ENCODE data around the gene QRICH2. TPM values are rescaled to one million over a fixed set of nuclear protein-coding genes. Genes with fewer than 3 reads are reported as not detected.

QRICH2 gene
- total RNA-seq, 1 donor from 2014 or later = 3.8 TPM

DNA sequence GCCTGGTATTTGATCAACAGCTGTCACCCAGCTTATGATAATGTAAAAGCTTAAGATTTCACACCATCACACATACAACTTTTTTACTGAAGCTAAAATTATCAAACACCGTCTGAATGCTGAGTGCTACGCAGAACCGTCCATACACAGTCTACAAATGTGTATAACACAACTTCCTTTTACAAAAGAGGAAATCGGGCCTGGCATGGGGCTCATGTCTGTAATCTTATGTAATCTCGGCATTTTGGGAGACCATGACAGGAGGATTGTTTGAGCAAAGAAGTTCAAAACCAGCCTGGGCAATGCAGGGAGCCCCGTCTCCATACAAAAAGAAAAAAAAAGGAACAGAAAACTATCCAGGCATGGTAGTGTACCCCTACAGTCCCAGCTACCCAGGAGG is 19.6 kb upstream of the QRICH2 start:
- H3K9ac ChIP-seq (ENCODE audit: low read length) = no peak overlapping the region
- no peaks in the 10 kb centered on the region for H3K27me3 ChIP-seq (ENCODE audit: insufficient read depth, low read length)
- Mint-ChIP-seq H3K27ac (ENCODE audit: unreplicated experiment) (no peak overlapping the region), H3K36me3 (ENCODE audit: low read depth, unreplicated experiment) (peaks cover 8% of the 10 kb centered on the region), H3K4me3 (ENCODE audit: unreplicated experiment) (no peak overlapping the region), H3K9me3 (ENCODE audit: unreplicated experiment) (no peaks in the 10 kb centered on the region), H3K4me1 (ENCODE audit: low read depth, unreplicated experiment) (no peaks in the 10 kb centered on the region), H3K27me3 (ENCODE audit: low read depth, unreplicated experiment) (no peaks in the 10 kb centered on the region)
- DNase-seq (ENCODE audit: low read depth) (no peak), FAIRE-seq (no peak)
- peaks cover 11% of the 10 kb centered on the region for H4K20me1 ChIP-seq (ENCODE audit: insufficient read depth, low read length)
- no peak overlapping the region for H2AFZ ChIP-seq (ENCODE audit: low read depth, low read length)
- peaks cover 30% of the 10 kb centered on the region for H3K36me3 ChIP-seq (ENCODE audit: insufficient read depth, low read length)
- H3K4me2 ChIP-seq (ENCODE audit: low read length) = no peak overlapping the region
- H3K4me1 ChIP-seq (ENCODE audit: insufficient read depth, low read length) = no peaks in the 10 kb centered on the region
- H3K4me3 ChIP-seq (ENCODE audit: insufficient read depth, low read depth, low read length) = no peak overlapping the region
- H3K9me3 ChIP-seq (ENCODE audit: insufficient read depth, low read depth, low read length) = no peaks in the 10 kb centered on the region
- peaks cover 9% of the 10 kb centered on the region for H3K79me2 ChIP-seq (ENCODE audit: insufficient read depth, low read length)
- TF ChIP-seq EZH2 (IDR thresholded peaks at IDR 0.05; ENCODE audit: insufficient read depth, low read length) = no peak
- TF ChIP-seq, protein P1, sequence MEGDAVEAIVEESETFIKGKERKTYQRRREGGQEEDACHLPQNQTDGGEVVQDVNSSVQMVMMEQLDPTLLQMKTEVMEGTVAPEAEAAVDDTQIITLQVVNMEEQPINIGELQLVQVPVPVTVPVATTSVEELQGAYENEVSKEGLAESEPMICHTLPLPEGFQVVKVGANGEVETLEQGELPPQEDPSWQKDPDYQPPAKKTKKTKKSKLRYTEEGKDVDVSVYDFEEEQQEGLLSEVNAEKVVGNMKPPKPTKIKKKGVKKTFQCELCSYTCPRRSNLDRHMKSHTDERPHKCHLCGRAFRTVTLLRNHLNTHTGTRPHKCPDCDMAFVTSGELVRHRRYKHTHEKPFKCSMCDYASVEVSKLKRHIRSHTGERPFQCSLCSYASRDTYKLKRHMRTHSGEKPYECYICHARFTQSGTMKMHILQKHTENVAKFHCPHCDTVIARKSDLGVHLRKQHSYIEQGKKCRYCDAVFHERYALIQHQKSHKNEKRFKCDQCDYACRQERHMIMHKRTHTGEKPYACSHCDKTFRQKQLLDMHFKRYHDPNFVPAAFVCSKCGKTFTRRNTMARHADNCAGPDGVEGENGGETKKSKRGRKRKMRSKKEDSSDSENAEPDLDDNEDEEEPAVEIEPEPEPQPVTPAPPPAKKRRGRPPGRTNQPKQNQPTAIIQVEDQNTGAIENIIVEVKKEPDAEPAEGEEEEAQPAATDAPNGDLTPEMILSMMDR (IDR thresholded peaks at IDR 0.05; ENCODE audit: insufficient read depth, low read depth, low read length) = no peak
- no peak overlapping the region for H3K27ac ChIP-seq (ENCODE audit: low read depth, low read length)

DNA sequence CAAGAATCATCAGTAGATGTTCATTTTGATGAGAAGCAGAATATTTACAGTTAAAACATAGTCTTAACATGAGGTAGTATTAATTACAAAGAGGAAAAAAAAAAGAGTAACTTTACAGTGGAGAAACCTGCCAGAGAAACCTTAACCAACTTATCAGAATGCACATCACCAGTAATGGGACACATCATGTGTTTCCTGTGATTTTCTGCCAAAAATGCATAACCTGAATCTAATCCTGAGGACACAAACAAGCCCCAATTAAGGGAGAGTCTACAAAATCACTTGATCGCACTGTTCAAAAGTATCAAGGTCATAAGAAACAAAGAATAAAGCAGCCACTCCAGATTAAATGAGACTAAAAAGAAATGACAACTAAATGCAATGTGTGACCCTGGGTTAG is 18.2 kb upstream of the QRICH2 start:
- H3K79me2 ChIP-seq (ENCODE audit: insufficient read depth, low read length) = no peaks in the 10 kb centered on the region
- H3K27me3 Mint-ChIP-seq (ENCODE audit: low read depth, unreplicated experiment) = no peaks in the 10 kb centered on the region
- no peak overlapping the region for H3K4me3 ChIP-seq (ENCODE audit: insufficient read depth, low read depth, low read length)
- FAIRE-seq (no peak), DNase-seq (ENCODE audit: low read depth) (no peak)
- H3K4me2 ChIP-seq (ENCODE audit: low read length) = no peak overlapping the region
- peaks cover 25% of the 10 kb centered on the region for H3K36me3 ChIP-seq (ENCODE audit: insufficient read depth, low read length)
- H4K20me1 ChIP-seq (ENCODE audit: insufficient read depth, low read length) = peaks cover 6% of the 10 kb centered on the region
- no peaks in the 10 kb centered on the region for H3K4me1 Mint-ChIP-seq (ENCODE audit: low read depth, unreplicated experiment)
- H3K9me3 Mint-ChIP-seq (ENCODE audit: unreplicated experiment) = no peaks in the 10 kb centered on the region
- H3K27me3 ChIP-seq (ENCODE audit: insufficient read depth, low read length) = no peaks in the 10 kb centered on the region
- H3K9ac ChIP-seq (ENCODE audit: low read length) = no peak overlapping the region
- H3K4me3 Mint-ChIP-seq (ENCODE audit: unreplicated experiment) = no peak overlapping the region
- H2AFZ ChIP-seq (ENCODE audit: low read depth, low read length) = no peak overlapping the region
- no peak overlapping the region for H3K27ac Mint-ChIP-seq (ENCODE audit: unreplicated experiment)
- H3K36me3 Mint-ChIP-seq (ENCODE audit: low read depth, unreplicated experiment) = peaks cover 8% of the 10 kb centered on the region
- H3K9me3 ChIP-seq (ENCODE audit: insufficient read depth, low read depth, low read length) = no peaks in the 10 kb centered on the region
- TF ChIP-seq EZH2 (IDR thresholded peaks at IDR 0.05; ENCODE audit: insufficient read depth, low read length) = no peak
- TF ChIP-seq, protein P1 (IDR thresholded peaks at IDR 0.05; ENCODE audit: insufficient read depth, low read depth, low read length) = no peak
- H3K27ac ChIP-seq (ENCODE audit: low read depth, low read length) = no peak overlapping the region
- H3K4me1 ChIP-seq (ENCODE audit: insufficient read depth, low read length) = no peaks in the 10 kb centered on the region

DNA sequence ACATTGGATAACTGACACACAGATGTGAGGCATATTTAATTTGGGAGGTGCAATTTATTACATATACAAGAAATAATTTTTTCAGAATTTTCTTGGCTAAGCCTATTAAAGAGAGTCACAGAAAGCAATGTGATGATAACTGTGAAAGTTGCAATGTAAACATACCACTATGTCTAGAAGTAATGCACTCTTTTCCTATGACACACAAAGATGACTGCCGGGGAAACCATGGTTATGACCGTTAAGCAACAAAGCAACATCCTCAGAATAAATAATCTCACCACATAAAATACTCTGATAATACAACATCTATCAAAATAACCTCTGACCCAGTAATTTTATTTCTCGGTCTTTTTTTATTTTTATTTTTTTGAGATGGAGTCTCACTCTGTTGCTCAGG is 10.5 kb upstream of the QRICH2 start:
- peak overlapping the region; percentile 33 for H3K27ac ChIP-seq (ENCODE audit: low read depth, low read length)
- H3K4me1 ChIP-seq (ENCODE audit: insufficient read depth, low read length) = no peaks in the 10 kb centered on the region
- Mint-ChIP-seq H3K36me3 (ENCODE audit: low read depth, unreplicated experiment) (peaks cover 10% of the 10 kb centered on the region), H3K4me3 (ENCODE audit: unreplicated experiment) (no peak overlapping the region), H3K4me1 (ENCODE audit: low read depth, unreplicated experiment) (peaks cover 4% of the 10 kb centered on the region), H3K27ac (ENCODE audit: unreplicated experiment) (no peak overlapping the region), H3K9me3 (ENCODE audit: unreplicated experiment) (no peaks in the 10 kb centered on the region), H3K27me3 (ENCODE audit: low read depth, unreplicated experiment) (no peaks in the 10 kb centered on the region)
- no peaks in the 10 kb centered on the region for H3K79me2 ChIP-seq (ENCODE audit: insufficient read depth, low read length)
- H3K4me3 ChIP-seq (ENCODE audit: insufficient read depth, low read depth, low read length) = no peak overlapping the region
- no peaks in the 10 kb centered on the region for H3K9me3 ChIP-seq (ENCODE audit: insufficient read depth, low read depth, low read length)
- peaks cover 10% of the 10 kb centered on the region for H4K20me1 ChIP-seq (ENCODE audit: insufficient read depth, low read length)
- TF ChIP-seq, protein P1 (IDR thresholded peaks at IDR 0.05; ENCODE audit: insufficient read depth, low read depth, low read length) = no peak
- TF ChIP-seq EZH2 (IDR thresholded peaks at IDR 0.05; ENCODE audit: insufficient read depth, low read length) = no peak
- no peak for DNase-seq (ENCODE audit: low read depth)
- H3K36me3 ChIP-seq (ENCODE audit: insufficient read depth, low read length) = peaks cover 18% of the 10 kb centered on the region
- no peak overlapping the region for H3K9ac ChIP-seq (ENCODE audit: low read length)
- H2AFZ ChIP-seq (ENCODE audit: low read depth, low read length) = no peak overlapping the region
- no peaks in the 10 kb centered on the region for H3K27me3 ChIP-seq (ENCODE audit: insufficient read depth, low read length)
- FAIRE-seq = no peak
- no peak overlapping the region for H3K4me2 ChIP-seq (ENCODE audit: low read length)

All from astrocyte (in vitro differentiated cells and primary cell).